GM19324 (cell line): ENCODE data around the gene SPATA31A7.
"Not testable (repeated sequence)": the region's sequence is repeated elsewhere in the genome, so short reads cannot be mapped to it uniquely, and the experiment has no call there.

ENCODE experiments used
- ATAC-seq: cut with Tn5 transposase; IDR thresholded peaks from one replicate; pipeline ENCODE4 v1.9.1; 2021; ENCODE audit warnings: mild to moderate bottlenecking, moderate library complexity; ENCODE audit not compliant: unreplicated experiment, low FRiP score

SPATA31A7 gene

DNA sequence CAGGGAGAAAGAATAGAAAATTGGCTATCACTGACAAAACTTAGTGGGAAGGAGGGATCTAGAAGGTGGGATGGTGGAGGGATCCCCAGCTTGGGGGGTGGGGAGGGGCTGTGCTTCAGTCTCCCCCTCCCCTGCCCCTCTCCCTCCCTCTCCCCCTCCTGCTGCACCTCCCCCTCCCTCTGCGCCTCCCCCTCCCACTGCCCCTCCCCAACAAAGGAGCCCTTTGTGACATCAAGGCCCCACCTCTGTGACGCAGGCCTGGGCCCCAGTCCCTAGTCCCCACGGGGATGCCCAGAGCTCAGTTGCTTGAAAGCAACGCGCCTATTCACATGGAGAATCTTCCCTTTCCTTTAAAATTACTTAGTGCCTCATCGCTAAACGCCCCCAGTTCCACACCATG is at the start of gene SPATA31A7:
SPATA31A7 (plus strand) TSS at position 301 of the 400 bp plus-strand sequence; CDS start at position 330, 29 bp downstream.
- ATAC-seq: not testable (repeated sequence)

DNA sequence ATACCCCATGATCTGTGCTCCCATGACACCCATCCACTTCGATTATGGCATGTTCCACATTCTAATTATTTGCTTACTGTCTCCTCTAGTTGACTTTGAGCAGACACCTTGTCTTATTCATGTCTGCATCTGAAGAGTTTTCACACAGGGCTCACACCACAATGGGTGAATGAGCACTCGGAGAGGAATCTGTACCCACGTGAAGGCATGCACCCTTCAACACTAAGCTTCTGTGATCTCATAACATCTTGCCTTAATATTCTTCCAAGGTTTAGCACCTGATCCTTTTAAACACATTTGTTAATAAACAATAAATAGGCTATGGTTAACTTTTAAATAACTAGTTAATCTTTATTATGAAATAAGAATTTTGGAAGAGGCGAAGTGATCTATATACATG is 36.6 kb downstream of the SPATA31A7 start:
- ATAC-seq: not testable (repeated sequence)
